ENCODE results near the gene C11orf68.

C11orf68 gene

DNA sequence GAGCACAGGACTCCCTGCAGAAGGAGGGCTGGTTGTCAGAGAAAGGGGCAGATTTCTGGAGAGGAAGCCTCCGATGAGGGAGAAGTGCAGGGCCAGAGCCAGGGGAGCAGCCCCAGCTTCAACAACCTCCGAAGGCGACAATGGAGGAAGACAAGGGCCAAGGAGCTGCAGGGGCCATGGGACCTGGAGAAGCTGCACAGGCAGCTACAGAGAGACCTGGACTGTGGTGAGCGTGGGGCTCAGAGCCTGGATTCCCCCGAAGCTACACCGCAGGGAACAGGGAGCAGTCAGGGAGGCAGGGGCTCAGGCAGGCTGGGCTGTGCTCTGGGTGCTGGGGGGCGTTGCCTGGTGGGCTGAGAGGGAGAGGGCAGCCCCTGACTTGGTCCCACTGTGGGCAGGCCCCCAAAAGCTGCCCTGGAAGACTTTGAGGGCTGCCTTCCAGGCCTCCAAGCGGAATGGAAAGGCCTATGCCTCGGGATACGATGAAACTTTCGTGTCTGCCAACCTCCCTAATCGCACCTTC lies 28.8 kb upstream of the C11orf68 start:
- no peak overlapping the region for H3K4me3 ChIP-seq (ENCODE audit: low read depth, low read length)
- TF ChIP-seq, protein P1, sequence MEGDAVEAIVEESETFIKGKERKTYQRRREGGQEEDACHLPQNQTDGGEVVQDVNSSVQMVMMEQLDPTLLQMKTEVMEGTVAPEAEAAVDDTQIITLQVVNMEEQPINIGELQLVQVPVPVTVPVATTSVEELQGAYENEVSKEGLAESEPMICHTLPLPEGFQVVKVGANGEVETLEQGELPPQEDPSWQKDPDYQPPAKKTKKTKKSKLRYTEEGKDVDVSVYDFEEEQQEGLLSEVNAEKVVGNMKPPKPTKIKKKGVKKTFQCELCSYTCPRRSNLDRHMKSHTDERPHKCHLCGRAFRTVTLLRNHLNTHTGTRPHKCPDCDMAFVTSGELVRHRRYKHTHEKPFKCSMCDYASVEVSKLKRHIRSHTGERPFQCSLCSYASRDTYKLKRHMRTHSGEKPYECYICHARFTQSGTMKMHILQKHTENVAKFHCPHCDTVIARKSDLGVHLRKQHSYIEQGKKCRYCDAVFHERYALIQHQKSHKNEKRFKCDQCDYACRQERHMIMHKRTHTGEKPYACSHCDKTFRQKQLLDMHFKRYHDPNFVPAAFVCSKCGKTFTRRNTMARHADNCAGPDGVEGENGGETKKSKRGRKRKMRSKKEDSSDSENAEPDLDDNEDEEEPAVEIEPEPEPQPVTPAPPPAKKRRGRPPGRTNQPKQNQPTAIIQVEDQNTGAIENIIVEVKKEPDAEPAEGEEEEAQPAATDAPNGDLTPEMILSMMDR (IDR thresholded peaks at IDR 0.05; ENCODE audit: low read depth, low read length) = no peak

DNA sequence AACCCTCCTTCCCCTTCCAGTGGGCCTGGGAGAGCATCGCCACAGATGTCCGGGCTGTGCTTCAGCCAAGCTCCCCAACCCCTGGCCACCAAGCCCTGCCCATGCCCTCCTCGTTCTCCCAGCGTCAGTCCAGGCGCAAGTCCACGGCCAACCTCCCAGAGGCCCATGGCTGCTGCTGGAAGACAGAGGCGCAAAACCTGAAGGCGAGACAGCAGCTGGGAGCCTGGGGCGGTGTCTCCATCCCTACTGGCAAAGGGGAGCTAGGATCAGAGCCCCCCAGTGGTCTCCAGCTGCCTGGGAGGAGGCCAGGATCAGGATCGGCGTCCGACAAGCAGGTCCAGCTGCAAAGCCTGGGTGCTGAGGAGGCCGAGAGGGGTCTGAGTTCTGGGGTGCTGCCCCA lies 28.3 kb upstream of the C11orf68 start:
- no peak overlapping the region for H3K4me3 ChIP-seq (ENCODE audit: low read depth, low read length)
- TF ChIP-seq, protein P1 (IDR thresholded peaks at IDR 0.05; ENCODE audit: low read depth, low read length) = no peak

DNA sequence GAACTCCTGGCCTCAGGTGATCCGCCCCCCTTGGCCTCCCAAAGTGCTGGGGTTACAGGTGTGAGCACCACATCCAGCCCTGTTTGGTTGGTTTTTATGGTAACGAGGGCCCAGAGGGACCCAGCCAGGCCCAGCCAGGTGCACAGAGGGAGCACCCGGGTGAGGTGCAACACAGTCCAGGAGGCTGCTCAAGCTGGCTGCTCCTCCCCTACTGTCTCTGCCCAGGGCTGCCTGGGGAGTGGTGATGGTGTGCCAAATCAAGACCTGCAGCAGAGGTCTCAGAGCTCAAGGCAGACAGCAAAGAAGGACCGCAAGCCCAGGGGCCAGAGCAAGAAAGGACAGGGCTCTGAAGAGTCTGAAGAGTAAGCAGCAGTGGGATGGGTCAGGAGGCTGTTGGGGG lies 27.8 kb upstream of the C11orf68 start:
- TF ChIP-seq, protein P1 (IDR thresholded peaks at IDR 0.05; ENCODE audit: low read depth, low read length) = no peak
- H3K4me3 ChIP-seq (ENCODE audit: low read depth, low read length) = no peak overlapping the region

DNA sequence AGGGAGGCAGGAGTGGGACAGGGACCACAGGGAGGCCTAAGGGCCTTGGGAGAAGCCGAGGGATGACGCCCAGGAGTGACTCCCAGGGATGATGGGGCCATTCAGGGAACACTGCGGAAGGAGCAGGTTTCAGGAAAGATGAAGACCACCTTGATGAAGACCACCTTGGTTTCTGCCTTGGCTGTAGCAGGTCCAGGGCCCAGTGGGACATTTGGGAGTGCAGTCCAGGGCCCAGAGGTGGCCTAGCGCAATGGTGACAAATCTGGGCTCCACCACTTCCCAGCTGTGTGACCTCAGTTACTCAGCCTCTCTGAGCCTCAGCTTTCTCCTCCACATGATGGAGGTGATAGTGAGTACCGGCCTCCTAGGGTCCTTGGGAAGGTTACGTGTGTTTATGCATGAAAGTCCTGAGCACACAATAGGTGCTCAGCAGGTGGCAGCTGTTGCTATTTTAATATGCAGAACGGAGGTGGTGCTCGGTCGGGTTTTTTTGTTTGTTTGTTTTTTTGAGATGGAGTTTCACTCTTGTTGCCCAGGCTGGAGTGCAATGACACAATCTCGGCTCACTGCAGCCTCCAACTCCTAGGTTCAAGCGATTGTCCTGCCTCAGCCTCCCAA lies 27.2 kb upstream of the C11orf68 start:
- no peak overlapping the region for H3K4me3 ChIP-seq (ENCODE audit: low read depth, low read length)
- TF ChIP-seq, protein P1 (IDR thresholded peaks at IDR 0.05; ENCODE audit: low read depth, low read length) = no peak

DNA sequence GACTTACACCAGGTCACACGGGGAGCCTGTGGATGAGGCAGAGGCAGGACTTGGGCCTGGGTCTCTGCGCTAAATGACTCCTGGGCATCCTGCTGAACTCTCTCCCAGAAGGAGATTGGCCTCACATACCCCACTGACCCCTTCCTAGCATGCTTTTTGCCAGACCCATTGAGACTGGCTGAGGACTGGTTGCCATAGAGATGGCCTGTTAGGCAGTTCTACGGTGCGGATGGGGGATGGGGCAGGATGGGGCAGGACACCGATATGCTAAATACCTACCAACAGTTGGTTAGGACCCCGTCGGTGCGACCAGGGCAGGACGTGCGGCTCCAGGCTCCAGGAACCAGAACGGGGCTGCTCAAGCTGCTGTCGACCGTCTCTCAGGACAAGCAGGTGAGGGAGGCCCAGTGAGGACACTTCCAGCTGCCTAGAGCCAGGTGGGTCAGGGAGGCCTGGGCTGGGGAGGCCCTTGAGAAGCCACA lies 26.6 kb upstream of the C11orf68 start, which contains the start of gene TSGA10IP:
Gene TSGA10IP, plus strand, starts transcription at position 51 of the 482 bp plus-strand sequence. Its CDS starts 196 bp downstream, at position 247.
- no peak within 1 kb of the TSS for H3K4me3 ChIP-seq (ENCODE audit: low read depth, low read length)

DNA sequence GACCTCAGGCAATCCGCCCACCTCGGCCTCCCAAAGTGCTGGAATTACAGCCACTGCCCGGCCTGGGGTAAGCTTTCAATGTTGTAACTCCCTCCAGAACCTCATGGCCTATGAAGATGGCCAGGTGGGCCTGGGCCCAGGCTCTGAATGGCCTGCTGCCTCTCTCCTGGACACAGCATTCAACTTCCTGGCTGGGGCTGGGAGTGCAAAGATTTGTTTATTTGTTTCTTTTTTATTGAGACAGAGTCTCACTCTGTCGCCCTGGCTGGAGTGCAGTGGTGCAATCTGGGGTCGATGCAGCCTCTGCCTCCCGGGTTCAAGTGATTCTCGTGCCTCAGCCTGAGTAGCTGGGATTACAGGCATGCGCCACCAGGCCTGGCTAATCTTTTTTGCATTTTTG lies 25.9 kb upstream of the C11orf68 start:
- no peak overlapping the region for H3K4me3 ChIP-seq (ENCODE audit: low read depth, low read length)
- TF ChIP-seq, protein P1 (IDR thresholded peaks at IDR 0.05; ENCODE audit: low read depth, low read length) = no peak

More for the DNA sequence above, 26.6 kb upstream of the C11orf68 start, which contains the start of gene TSGA10IP:
- TF ChIP-seq, protein P1 (IDR thresholded peaks at IDR 0.05; ENCODE audit: low read depth, low read length) = no peak

DNA sequence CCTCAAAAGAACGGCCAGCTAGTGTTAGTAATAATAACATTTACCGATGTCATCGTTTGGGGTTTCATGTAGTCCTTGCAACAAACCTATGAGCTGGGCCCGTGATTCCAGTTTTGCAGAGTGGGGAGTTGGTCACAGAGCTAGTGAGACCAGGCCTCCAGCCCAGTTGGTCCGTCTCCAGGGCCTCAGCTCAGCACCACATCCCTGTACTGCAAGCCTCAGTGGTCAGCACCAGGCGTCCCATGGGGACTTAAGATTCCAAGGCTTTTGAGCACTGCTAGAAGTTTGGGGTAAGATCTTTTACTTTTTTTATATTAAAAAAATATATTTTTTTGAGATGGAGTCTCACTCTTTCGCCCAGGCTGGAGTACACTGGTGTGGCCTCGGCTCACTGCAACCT lies 25.3 kb upstream of the C11orf68 start:
- TF ChIP-seq, protein P1 (IDR thresholded peaks at IDR 0.05; ENCODE audit: low read depth, low read length) = no peak
- H3K4me3 ChIP-seq (ENCODE audit: low read depth, low read length) = no peak overlapping the region

All from WI38 (cell line).